Right renal cortex interstitium (tissue), 3 donors: ENCODE data around the gene ZNF414. TPM values are rescaled to one million over a fixed set of nuclear protein-coding genes. Genes with fewer than 3 reads are reported as not detected.
A peak's percentile ranks its signal among the peaks of the same experiment; 100 is the strongest.
"Not testable (repeated sequence)": the region's sequence is repeated elsewhere in the genome, so short reads cannot be mapped to it uniquely, and the experiment has no call there.

ENCODE experiments used
- DNase-seq, 3 donors: peaks; one replicate each; pipeline ENCODE4 v3.0.0-alpha.2; 2013; ENCODE audit warnings: low read depth in 3 of 3, low spot score in 2 of 3
- polyA plus RNA-seq, 3 donors: library from polyadenylated mRNA; unstranded; fragments of 120-200 nt; gene quantifications; one replicate each; pipeline ENCODE4 v1.2.1, GENCODE V29; 2013; ENCODE audit not compliant: insufficient read length in 3 of 3

Gene ZNF414
- 10 to 100 TPM; 16.3 to 19.8 (median 16.7) TPM for polyA plus RNA-seq

GRCh38 chr19:8513687-8514504 lies at the start of gene ZNF414:
Gene ZNF414, minus strand, starts transcription at chr19:8514167. Its CDS starts 121 bp downstream, at chr19:8514046.
- peak; percentile 83 to 87 (median 86) for DNase-seq

- no peak for DNase-seq
Measured at GRCh38 chr19:8561075-8561764, 47.3 kb upstream of the ZNF414 start.

- DNase-seq, result no peak
Measured at GRCh38 chr19:8558325-8558724, 44.4 kb upstream of the ZNF414 start.

- DNase-seq, result no peak
Measured at GRCh38 chr19:8557642-8558238, 43.8 kb upstream of the ZNF414 start.

GRCh38 chr19:8553729-8554128 lies 39.8 kb upstream of the ZNF414 start:
- not testable (repeated sequence) for DNase-seq

- no peak for DNase-seq
Measured at GRCh38 chr19:8552810-8553209, 38.8 kb upstream of the ZNF414 start.

GRCh38 chr19:8550070-8550469 lies 36.1 kb upstream of the ZNF414 start:
- no peak for DNase-seq

GRCh38 chr19:8545743-8546142 lies 31.8 kb upstream of the ZNF414 start:
- DNase-seq, result no peak

- DNase-seq, result no peak
Measured at GRCh38 chr19:8544168-8544567, 30.2 kb upstream of the ZNF414 start.

- no peak for DNase-seq
Measured at GRCh38 chr19:8539621-8540149, 25.7 kb upstream of the ZNF414 start.

GRCh38 chr19:8537099-8537498 lies 23.1 kb upstream of the ZNF414 start:
- no peak for DNase-seq

- no peak for DNase-seq
Measured at GRCh38 chr19:8536282-8536681, 22.3 kb upstream of the ZNF414 start.

- DNase-seq, result no peak
Measured at GRCh38 chr19:8532225-8532624, 18.3 kb upstream of the ZNF414 start.

- DNase-seq, result no peak
Measured at GRCh38 chr19:8531470-8531869, 17.5 kb upstream of the ZNF414 start.

GRCh38 chr19:8530061-8530679 lies 16.2 kb upstream of the ZNF414 start:
- no peak for DNase-seq

- DNase-seq, result no peak
Measured at GRCh38 chr19:8529369-8530006, 15.5 kb upstream of the ZNF414 start.

GRCh38 chr19:8528500-8528899 lies 14.5 kb upstream of the ZNF414 start:
- no peak for DNase-seq

- peak; percentile 78 to 90 (median 87) for DNase-seq
Measured at GRCh38 chr19:8526345-8527091, 12.6 kb upstream of the ZNF414 start.

GRCh38 chr19:8525401-8525684 lies 11.4 kb upstream of the ZNF414 start:
- no peak for DNase-seq

- DNase-seq, result no peak
Measured at GRCh38 chr19:8519388-8519787, 5.4 kb upstream of the ZNF414 start.
